K562 (cell line): ENCODE measurements around the gene MT1E.

ENCODE experiments used
- ELF1 ChIP-seq: fragments of 200-800 bp; sonication (Bioruptor generic); IDR thresholded peaks from 2 replicates; pipeline ENCODE4 v1.6.1; 2016; ENCODE audit warnings: missing genetic modification characterization, missing compliant biosample characterization
- GABPB1 ChIP-seq: sonication (generic); formaldehyde crosslinking; IDR thresholded peaks from 2 replicates; pipeline ENCODE4 v1.8.0; 2022; ENCODE audit warnings: mild to moderate bottlenecking, missing genetic modification reagents
- MYNN ChIP-seq, 2 experiments: sonication (generic); formaldehyde crosslinking in 1 of 2; IDR thresholded peaks; 2 replicates each; pipeline versions ENCODE4 v1.5.0 to v1.6.1; 2016 to 2020; ENCODE audit warnings: antibody characterized with exemption in 1 of 2, missing genetic modification reagents in 1 of 2
- NRF1 ChIP-seq, 2 experiments: fragments of 450-650 bp; IDR thresholded peaks in 1 of 2; conservative IDR thresholded peaks in 1 of 2; 2 replicates each; pipeline ENCODE4 v1.6.1; 2014; ENCODE audit warnings: mild to moderate bottlenecking in 2 of 2
- TF ChIP-seq, protein P1 (sequence below): sonication (generic); formaldehyde crosslinking; IDR thresholded peaks from 2 replicates; pipeline ENCODE4 v1.8.0; 2022; ENCODE audit warnings: mild to moderate bottlenecking, missing genetic modification reagents
- TF ChIP-seq, protein P2 (sequence below), 3 experiments: IDR thresholded peaks in 2 of 3; conservative IDR thresholded peaks in 1 of 3; 2 replicates each; pipeline ENCODE4 v1.5.1; 2011 to 2012; ENCODE audit warnings: low read length in 3 of 3, mild to moderate bottlenecking in 3 of 3, control low read depth in 2 of 3, improper control_type of control experiment in 1 of 3, inconsistent platforms in 1 of 3, low read depth in 1 of 3, mixed read lengths in 1 of 3, moderate library complexity in 1 of 3; ENCODE audit not compliant: insufficient read depth in 2 of 3

DNA sequence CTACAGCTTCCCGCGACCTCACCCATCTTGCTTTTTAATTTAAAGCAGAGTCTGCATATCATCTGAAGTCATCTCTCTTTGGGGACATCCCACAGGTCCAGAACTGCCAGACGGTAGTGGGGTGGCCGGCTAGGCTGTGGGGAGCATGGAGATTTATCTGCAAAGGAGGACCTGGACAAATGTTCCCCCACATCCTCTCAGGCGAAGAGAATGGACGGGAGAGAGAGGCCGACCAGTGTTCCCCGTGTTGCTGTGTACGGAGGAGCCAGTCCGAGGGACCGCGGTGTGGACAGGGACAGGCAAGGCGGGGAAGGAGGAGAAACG, 6.2 kb downstream of the MT1E start:
- no peak for TF ChIP-seq GABPB1 (CRISPR knock-in tag)
- no peak for TF ChIP-seq MYNN (IDR thresholded peaks at IDR 0.05)
- no peak for TF ChIP-seq MYNN (CRISPR knock-in tag; IDR thresholded peaks at IDR 0.05)
- TF ChIP-seq, protein P1, sequence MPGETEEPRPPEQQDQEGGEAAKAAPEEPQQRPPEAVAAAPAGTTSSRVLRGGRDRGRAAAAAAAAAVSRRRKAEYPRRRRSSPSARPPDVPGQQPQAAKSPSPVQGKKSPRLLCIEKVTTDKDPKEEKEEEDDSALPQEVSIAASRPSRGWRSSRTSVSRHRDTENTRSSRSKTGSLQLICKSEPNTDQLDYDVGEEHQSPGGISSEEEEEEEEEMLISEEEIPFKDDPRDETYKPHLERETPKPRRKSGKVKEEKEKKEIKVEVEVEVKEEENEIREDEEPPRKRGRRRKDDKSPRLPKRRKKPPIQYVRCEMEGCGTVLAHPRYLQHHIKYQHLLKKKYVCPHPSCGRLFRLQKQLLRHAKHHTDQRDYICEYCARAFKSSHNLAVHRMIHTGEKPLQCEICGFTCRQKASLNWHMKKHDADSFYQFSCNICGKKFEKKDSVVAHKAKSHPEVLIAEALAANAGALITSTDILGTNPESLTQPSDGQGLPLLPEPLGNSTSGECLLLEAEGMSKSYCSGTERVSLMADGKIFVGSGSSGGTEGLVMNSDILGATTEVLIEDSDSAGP (CRISPR knock-in tag): no peak
- no peak for TF ChIP-seq ELF1 (tag)
- no peak for TF ChIP-seq NRF1 (conservative IDR thresholded peaks at IDR 0.05 in 1 of 2, IDR thresholded peaks at IDR 0.05 in 1 of 2)
- TF ChIP-seq, protein P2, sequence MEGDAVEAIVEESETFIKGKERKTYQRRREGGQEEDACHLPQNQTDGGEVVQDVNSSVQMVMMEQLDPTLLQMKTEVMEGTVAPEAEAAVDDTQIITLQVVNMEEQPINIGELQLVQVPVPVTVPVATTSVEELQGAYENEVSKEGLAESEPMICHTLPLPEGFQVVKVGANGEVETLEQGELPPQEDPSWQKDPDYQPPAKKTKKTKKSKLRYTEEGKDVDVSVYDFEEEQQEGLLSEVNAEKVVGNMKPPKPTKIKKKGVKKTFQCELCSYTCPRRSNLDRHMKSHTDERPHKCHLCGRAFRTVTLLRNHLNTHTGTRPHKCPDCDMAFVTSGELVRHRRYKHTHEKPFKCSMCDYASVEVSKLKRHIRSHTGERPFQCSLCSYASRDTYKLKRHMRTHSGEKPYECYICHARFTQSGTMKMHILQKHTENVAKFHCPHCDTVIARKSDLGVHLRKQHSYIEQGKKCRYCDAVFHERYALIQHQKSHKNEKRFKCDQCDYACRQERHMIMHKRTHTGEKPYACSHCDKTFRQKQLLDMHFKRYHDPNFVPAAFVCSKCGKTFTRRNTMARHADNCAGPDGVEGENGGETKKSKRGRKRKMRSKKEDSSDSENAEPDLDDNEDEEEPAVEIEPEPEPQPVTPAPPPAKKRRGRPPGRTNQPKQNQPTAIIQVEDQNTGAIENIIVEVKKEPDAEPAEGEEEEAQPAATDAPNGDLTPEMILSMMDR (IDR thresholded peaks at IDR 0.05 in 2 of 3, conservative IDR thresholded peaks at IDR 0.05 in 1 of 3; ENCODE audit: insufficient read depth in 2 of 3, low read depth in 1 of 3, low read length in 3 of 3): no peak
